Esophagus squamous epithelium (tissue), 4 donors: Measurements from ENCODE around the gene KDM7A.

Source experiments
- CTCF ChIP-seq, 6 experiments: fragments of 450-650 bp in 4 of 6; fragments of 200-600 bp in 2 of 6; sonication (generic) in 2 of 6; IDR thresholded peaks; one replicate each; pipeline ENCODE4 v1.5.1; 2016 to 2019; ENCODE audit warnings: antibody characterized with exemption in 6 of 6, mild to moderate bottlenecking in 4 of 6, moderate library complexity in 4 of 6
- POLR2A ChIP-seq, 4 donors: fragments of 450-650 bp; IDR thresholded peaks; one replicate each; pipeline ENCODE4 v1.6.1; 2017; ENCODE audit warnings: antibody characterized with exemption in 4 of 4, mild to moderate bottlenecking in 4 of 4, moderate library complexity in 3 of 4

- TF ChIP-seq CTCF (IDR thresholded peaks at IDR 0.05) (no peak), POLR2A (IDR thresholded peaks at IDR 0.05) (no peak)
These were observed 132.5 kb downstream of the KDM7A start for GRCh38 chr7:140044251-140044650.
